NCI-H1105 (cell line): ENCODE data around the gene SPATS2.
"Not testable (repeated sequence)": the region's sequence is repeated elsewhere in the genome, so short reads cannot be mapped to it uniquely, and the experiment has no call there.

Experiments used
- DNase-seq: peaks from one replicate; lab custom pipeline; 2025; lab: John Stamatoyannopoulos, UW

The SPATS2 gene

DNA sequence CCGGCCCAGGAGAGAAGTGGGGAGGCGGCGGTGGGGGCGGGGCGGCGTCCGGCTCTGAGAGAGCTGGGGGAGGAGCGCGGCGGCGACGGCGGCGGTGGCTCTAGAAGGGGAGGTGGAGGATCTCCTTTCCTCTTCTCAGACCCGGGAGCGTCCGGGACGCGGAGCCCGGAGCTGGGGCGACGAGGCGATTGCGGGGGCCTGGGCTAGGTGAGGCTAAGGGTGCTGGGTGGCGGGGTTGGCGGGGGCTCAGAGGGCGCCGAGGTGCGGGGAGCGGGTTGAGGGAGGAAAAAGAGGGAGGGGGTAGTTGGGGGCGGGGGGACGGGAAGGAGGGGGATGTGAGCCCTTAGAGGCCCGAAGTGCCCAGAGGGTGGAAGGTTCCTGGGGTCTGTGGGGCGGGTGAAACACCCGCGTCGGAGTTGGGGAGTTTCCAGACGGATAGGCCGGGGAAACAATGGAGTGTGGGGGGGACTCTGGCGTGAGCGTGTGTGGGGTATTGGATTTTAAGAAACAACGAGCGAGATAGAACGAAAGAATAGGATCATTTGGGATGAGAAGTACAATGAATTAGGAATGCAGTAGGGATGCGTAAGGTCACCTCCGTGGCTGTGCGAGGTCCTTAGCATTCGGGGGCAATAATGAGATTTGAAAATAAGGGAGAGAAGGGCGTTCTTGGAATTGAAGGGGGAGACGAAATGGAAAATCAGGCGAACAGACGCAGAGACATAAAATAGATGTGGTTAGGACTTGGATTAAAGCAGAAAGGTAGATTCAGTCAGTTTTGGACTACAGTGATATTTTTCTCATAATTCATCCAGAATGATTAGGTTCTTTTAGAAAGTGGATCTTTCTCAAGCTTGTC, at the start of gene SPATS2:
SPATS2 (plus strand) TSS at position 82 of the 859 bp plus-strand sequence. CDS start 93,551 bp downstream, outside the sequence.
- DNase-seq, result no peak

- not testable (repeated sequence) for DNase-seq
Measured at GRCh38 chr12:49320411-49321103, 46.7 kb upstream of the SPATS2 start.

DNA sequence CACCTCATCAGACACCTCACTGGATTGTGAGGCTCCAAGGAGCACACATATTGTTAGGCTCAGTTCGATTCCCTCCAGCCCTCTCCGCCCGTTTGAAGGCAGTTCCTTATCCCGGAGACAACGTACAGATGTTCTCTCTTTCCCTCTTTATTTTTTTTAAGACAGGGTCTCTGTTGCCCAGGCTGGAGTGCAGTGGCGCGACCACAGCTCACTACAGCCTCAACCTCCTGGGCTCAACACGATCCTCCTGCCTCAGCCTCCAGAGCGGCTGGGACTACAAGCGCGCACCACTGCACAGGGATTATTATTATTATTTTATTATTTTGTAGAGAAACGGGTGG, 44.9 kb upstream of the SPATS2 start:
- no peak for DNase-seq

DNA sequence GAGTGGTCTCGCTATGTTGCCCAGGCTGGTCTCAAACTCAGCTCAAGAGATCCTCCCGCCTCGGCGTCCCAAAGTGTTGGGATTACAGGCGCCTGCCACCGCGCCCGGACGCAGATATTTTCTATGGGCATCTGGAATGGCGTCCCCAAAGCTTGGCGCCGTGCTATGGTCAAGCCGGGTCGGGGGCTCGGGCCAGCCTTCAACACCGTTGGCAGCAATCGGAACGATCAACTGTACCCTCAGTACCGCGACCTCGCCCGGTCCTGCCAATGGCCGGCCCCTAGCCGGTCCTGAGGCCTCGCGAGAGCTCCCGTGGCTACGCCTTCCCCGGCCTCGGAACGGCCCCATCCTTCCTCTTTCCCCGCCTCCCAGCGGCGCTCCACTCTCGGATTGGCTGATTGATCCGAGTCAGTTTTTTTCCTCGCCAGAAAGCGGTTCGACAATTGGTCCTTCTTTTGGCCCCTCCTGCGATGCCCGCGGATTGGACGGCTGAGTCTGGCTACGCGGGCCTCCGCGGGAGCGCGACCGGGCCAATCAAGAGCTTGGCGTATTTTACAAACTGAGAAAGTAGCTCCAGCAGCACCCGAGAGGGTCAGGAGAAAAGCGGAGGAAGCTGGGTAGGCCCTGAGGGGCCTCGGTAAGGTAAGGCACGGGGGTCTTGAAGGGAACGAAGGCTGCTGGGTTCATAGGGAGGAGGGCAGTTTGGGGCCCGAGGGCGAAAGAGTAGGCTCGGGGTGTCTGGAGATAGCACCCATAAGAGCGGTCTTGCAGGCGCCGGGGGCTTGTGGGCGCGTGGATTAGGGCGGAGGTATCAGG, 44.3 kb upstream of the SPATS2 start, which contains the start of gene TROAP:
TROAP (plus strand) TSS at position 548 of the 816 bp plus-strand sequence. CDS start 354 bp downstream, outside the sequence.
- peak; percentile 88 for DNase-seq

- no peak for DNase-seq
Measured at GRCh38 chr12:49323524-49324097, 43.7 kb upstream of the SPATS2 start.

DNA sequence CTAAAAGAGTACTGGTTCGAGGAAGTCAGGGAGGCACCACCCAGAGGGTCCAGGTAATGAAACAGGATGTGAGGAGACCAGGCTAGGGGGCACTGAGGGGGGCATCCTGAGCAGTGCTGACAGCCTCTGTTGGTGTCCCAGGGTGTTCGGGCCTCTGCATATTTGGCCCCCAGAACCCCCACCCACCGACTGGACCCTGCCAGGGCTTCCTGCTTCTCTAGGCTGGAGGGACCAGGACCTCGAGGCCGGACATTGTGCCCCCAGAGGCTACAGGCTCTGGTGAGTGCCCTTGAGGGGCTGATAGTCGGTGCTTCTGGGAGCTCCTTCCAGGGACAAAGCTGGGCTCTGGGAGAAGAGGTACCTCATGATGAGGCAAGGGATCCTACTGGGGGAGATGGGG, 41.7 kb upstream of the SPATS2 start:
- no peak for DNase-seq

DNA sequence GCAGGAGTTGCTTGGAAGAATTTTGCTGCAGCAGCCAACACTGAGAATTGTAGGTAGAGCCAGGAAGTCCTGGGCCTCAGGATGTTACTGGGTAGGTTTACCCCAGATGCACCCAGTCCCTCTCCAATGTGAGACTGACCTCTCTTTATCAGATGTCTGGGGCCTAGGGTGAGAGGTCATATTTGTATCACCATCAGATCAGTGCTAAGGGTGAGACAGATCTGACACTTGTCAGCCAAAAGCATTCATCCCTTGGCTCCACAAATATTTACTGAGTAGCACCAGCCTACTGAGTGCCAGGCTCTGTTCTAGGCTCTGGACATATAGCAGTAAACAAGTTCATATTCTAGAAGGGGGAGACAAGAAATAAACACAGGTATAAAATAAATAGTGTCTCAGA, 39.9 kb upstream of the SPATS2 start:
- DNase-seq, result no peak

DNA sequence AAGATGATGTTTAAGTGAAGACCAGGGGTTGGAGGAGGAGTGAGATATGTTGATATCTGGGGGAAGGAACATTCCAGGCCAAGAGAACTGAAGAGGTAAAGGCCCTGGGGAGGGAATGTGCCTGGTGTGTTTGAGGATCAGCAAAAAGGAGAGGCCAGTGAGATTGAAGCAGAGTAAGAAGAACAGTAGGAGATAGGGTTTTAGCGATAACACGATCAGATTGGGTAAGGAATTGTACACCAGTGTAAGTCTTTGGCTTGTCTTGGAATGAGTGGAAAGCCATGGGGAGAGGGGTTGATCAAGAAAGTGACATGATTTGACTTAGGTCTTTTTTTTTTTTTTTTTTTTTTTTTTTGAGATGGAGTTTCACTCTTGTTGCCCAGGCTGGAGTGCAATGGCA, 39.4 kb upstream of the SPATS2 start:
- no peak for DNase-seq

GRCh38 chr12:49328816-49329215, 38.4 kb upstream of the SPATS2 start:
- no peak for DNase-seq

GRCh38 chr12:49330032-49330619, 37.1 kb upstream of the SPATS2 start:
- no peak for DNase-seq

- no peak for DNase-seq
Measured at GRCh38 chr12:49330631-49331379, 36.5 kb upstream of the SPATS2 start.

GRCh38 chr12:49331380-49332222, 35.7 kb upstream of the SPATS2 start:
- peak; percentile 32 for DNase-seq

GRCh38 chr12:49332441-49332861, 34.8 kb upstream of the SPATS2 start:
- DNase-seq, result no peak

DNA sequence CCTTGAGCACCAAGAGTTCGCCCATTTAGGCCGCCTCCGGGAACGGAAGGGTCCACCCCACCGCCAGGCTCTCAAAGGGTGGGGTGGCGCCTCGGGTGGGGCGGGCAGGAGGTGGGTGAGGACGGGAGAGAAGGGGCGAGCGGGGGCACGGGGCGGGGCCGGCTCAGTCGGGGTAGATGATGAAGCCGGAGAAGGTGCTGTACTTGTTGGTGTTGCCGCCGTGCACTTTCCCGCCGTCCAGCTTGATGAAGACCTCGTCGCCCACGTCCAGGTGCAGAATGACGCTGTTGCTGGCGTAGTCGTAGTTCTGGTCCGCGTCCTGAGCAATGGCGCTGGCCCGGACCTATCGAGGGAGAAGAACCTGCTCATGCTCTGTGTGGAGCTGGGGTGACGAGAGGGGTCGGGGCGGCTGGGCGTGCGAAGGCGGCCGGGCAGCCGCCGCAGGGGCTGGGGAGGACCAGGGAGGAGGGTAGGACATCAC, 34.3 kb upstream of the SPATS2 start:
- no peak for DNase-seq

- DNase-seq, result not testable (repeated sequence)
Measured at GRCh38 chr12:49333778-49334177, 33.5 kb upstream of the SPATS2 start.

- no peak for DNase-seq
Measured at GRCh38 chr12:49334226-49334625, 33.0 kb upstream of the SPATS2 start.

GRCh38 chr12:49334681-49335080, 32.6 kb upstream of the SPATS2 start:
- DNase-seq, result no peak

DNA sequence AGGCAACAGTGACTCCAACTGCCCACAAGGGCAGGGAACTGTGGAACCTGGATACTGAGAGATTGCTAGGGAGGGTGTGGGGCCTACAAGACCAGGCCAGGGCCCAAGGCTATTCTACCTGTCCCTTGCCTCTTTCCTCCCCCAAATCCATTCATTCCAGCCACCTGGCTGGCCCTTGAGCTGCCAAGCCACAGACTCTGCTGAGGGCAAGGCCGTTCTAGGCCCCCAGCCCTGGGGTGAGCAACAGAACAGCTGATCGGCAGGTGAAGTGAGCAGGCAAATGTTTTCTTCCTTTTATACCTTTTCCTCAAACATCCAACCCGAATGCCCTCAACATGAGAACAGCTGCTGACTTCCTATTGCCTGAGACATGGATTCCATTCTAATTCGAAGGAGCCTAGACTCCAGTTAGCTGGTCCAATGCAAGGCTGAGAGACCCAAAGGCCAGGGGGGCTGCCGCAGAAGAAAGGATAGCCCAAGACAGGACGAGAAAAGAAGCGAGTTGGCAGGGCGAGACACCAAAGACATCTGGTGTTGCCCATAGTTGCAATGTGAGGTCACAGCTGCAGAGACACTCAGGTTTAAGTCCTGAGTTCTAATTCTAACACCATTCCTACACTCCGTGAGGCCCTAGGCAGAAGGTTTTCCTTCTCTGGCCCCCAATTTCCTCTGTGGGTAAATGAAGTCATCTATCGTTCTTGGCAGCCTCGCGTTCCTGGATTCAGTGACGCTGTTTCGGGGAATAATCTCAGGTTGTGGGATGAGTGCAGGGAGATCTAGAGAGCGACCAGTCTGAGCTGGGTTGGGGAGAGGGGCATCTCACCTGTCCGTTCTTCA, 31.9 kb upstream of the SPATS2 start:
- no peak for DNase-seq
